NCI-H128 (cell line): ENCODE data around the gene HPS6.

Source experiments
- DNase-seq: peaks from one replicate; lab custom pipeline; 2025; ENCODE audit not compliant: unreplicated experiment; lab: John Stamatoyannopoulos, UW

HPS6 gene

GRCh38 chr10:102067091-102067916, 2.2 kb downstream of the HPS6 start:
- DNase-seq = no peak

- no peak for DNase-seq
These were observed 3.1 kb downstream of the HPS6 start for GRCh38 chr10:102068216-102068615.

- DNase-seq = no peak
These were observed 3.9 kb downstream of the HPS6 start for GRCh38 chr10:102069071-102069470.

- peak; percentile 41 for DNase-seq
These were observed 7.8 kb downstream of the HPS6 start for GRCh38 chr10:102072673-102073527.

- DNase-seq = no peak
These were observed 18.4 kb downstream of the HPS6 start for GRCh38 chr10:102083541-102083940.

GRCh38 chr10:102085336-102085735, 20.2 kb downstream of the HPS6 start:
- DNase-seq = no peak

- DNase-seq = no peak
These were observed 21.0 kb downstream of the HPS6 start for GRCh38 chr10:102086196-102086595.

GRCh38 chr10:102090772-102091171, 25.6 kb downstream of the HPS6 start:
- DNase-seq = no peak

- DNase-seq = no peak
These were observed 31.3 kb downstream of the HPS6 start for GRCh38 chr10:102096449-102096848.

- no peak for DNase-seq
These were observed 36.0 kb downstream of the HPS6 start for GRCh38 chr10:102101152-102101551.

- no peak for DNase-seq
These were observed 37.3 kb downstream of the HPS6 start for GRCh38 chr10:102102421-102102820.

GRCh38 chr10:102106998-102107397, 41.8 kb downstream of the HPS6 start:
- no peak for DNase-seq

GRCh38 chr10:102109166-102110116, 44.3 kb downstream of the HPS6 start:
- DNase-seq = no peak

- DNase-seq = no peak
These were observed 46.1 kb downstream of the HPS6 start for GRCh38 chr10:102111276-102111675.

- no peak for DNase-seq
These were observed 47.2 kb downstream of the HPS6 start for GRCh38 chr10:102112210-102112817.

- no peak for DNase-seq
These were observed 48.3 kb downstream of the HPS6 start for GRCh38 chr10:102113261-102113955.

- no peak for DNase-seq
These were observed 49.1 kb downstream of the HPS6 start for GRCh38 chr10:102113956-102114857.

- peak; percentile 64 for DNase-seq
These were observed 49.9 kb downstream of the HPS6 start for GRCh38 chr10:102114861-102115618.
